Glomerular endothelial cell (primary cell): ENCODE measurements around the gene LRRC74A. TPM values are rescaled to one million over a fixed set of nuclear protein-coding genes. Genes with fewer than 3 reads are reported as not detected.

Experiments used
- DNase-seq: peaks from one replicate; pipeline ENCODE4 v3.0.0-alpha.2; 2011; ENCODE audit warnings: low read depth, low spot score; ENCODE audit errors: extremely low read depth
- total RNA-seq: library from RNA; depleted of rRNA; stranded (reverse); fragments of >200 nt; gene quantifications from 2 replicates; pipeline ENCODE4 v1.2.3, GENCODE V29; 2015

Gene LRRC74A
- total RNA-seq, 1 donor from 2014 or later = not detected

DNA sequence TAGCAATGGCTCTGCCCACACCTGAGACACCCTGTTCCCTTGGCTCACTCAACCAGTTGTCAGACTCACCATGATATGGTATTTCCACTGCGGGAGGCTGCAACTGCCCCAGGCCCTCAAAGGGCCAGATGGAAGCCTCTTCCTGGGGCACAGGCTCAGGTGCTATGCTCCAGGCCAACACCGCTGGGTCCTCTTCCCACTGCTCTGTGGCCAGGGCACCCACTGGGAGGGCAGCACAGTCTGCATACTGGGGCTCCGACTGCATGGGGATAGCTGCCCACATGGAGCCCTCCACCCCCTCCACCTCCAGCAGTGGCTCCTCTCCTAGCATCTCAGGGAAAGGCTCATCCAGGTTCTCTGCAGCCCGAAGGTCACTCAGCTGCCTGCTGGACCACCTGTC, 17.2 kb upstream of the LRRC74A start:
- no peak for DNase-seq

DNA sequence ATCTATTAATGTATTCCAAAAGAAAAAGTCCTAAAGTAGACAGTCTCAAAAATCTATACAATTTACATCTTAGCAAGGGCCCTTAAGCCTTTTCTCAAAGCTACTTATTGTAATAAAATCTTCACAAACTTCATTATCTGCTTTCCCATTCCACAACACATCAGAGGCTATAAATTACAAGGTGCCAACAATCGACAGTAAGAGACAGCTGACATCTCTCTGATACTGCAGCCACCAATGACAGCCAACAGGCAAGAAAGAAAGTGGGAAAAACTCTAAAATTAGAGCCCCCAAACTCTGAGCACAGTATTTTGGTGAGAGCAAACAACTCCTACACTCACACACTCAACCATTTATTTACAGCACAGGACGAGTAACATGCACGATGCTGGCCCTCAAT, 15.7 kb upstream of the LRRC74A start:
- DNase-seq = no peak

DNA sequence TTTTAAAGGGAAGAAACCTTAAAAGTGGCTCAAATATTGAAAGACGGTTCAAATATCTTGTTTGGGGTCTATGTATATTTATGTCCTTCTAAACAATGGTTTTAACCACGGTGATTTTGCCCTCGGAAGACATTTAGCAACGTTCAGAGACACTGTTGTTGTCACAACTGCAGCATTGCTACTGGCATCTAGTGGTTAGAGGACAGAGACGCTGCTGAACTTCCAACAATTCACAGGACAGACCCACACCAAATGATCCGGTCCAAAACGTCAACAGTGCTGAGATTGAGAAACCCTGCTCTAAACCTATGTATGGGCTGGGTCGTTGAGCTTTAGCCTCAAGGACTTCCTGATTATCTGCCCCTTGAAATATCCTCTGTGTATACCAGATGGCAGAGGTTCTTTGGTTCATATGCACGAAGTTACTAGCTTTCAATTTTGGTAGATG, 15.2 kb upstream of the LRRC74A start:
- no peak for DNase-seq

DNA sequence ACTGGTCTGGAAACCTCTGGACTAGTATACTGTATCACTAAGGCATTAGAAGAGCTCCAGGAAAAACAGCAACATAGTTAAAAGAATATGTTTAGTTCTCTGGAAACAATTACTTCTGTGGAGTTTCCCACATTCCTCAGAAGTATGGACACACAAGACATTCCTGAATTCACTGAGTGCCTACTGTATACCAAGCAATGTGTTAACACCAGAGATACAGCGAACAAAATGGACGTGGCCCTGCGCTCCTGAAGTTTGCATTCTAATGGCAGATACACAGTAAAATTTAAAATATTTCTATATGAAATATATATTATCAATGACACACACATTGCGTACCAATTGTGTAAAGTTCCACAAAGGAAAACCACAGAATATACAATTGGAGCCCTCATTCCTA, 14.6 kb upstream of the LRRC74A start:
- DNase-seq = no peak

DNA sequence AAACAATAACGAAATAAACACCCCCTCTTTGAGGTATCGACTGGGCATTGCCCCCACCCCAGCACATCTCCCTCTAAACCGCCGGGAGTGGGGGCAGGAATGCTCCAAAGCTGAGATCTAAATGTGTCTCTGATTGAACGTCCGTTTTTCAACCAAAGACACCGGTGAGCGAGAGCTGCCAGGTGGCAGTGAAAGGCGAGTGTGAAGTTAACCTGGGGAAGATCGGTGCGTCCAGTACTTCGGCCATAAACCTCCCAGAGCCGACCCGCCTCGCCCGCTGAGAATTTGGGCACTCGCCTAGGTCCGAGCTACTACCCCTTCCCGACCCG, 14.2 kb upstream of the LRRC74A start:
- DNase-seq = no peak

DNA sequence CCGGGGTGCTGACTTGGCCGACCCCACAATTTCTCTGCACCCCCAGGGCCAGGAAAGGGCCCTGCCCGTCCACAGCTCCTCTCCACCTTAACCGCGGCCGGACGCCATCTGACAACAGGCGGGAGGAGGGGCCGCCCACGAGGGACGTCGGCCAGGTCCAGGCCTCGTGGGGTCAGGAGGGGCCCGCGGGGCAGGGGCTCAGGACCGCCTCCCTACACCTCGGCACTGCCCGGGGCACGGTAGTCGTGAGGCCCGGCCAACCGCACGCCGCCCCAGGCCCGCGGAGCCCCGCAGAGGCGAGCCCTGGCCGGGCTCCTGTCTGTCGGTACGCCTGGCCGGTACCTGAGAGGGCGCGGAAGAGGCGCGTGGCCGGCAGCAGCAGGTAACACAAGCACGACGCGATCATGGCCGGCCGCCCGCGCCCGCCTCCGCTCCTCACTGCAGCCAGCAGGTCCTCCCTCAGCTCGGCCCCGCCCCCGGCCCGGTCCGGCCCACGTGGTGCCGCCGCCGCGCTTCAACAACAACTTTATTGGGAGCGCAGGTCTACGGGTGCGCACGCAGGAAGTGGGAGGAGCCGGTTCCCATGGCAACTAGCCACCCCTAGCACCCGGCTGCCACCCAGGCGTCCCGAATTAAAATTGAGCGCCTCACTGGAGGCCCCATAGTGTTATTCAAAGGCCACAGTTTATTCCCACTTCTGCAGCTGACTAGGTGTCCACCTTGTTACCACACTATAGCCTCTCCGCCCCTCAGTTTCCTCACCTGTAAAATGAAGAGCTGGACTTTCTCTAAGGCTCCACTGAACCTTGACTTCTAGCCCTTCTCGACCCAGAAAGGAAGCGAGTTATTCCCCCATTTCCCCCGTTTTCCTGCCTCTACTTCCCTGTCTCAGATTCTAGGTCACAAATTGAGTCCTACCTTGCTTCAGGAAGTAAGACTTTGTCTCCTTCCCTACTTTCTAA, 13.5 kb upstream of the LRRC74A start, which contains the start of gene ANGEL1:
TSS of gene ANGEL1 (minus strand) at position 461 of the 962 bp plus-strand sequence. CDS start at position 406, 55 bp downstream.
- no peak for DNase-seq

DNA sequence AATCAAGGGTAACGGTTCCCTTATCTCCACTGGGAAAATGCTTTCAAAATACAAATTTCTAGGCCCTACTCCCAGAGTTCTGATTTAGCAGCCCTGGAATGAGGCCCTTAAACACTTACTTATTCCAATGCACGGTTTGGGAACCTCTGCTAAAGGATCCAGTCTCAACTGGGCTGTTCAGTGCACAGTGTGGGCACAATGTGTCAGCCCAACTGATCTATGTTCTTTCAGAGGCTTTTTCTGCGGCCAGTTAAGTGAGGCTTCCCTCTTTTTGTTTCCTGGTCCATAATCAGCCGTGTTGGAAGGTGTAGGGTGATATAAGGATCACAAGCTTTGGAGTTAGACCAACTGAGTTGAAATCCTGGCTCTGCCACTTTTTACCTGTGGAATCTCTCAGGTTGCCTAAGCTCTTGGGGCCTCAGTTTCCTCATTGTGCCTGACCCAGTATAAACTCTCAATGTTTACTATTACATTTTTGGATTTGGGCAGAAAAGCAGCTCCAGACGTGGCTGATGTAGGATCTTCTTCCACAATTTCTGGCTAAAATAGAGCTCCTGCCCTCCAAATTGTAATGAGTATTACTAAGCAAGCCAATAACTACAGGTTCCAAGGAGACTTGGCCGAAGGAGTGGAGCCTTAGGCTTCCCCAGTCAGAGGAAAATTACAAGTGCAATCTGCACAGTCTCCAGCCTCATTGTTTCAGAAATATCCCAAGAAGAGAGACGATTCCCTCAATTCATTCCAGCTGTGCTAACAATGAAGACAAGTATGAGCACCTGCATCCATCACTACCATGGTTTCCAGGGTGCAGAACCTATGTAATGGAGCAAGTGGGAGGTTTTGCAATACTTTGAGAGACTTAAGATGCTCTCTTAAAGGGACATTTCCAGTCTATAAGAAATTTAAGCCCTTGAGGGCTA, 11.2 kb upstream of the LRRC74A start:
- DNase-seq = no peak

DNA sequence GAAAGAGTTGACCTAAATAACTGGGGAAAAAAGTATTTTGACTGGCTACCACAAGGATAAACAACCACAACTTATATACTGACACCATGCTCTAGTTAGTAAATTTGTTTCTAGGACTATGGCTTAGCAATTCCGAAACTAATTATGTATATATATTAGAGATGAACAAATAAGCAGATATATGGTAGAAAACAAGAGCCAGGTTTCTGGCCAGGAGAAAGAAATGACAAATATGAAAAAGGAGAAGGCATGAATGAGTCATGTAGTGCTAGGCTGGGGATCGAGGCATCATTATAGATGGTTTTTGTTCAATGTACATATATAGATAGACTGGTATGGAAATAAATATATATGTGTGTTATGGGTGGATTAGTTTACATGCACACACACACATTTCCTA, 5.5 kb upstream of the LRRC74A start:
- no peak for DNase-seq

DNA sequence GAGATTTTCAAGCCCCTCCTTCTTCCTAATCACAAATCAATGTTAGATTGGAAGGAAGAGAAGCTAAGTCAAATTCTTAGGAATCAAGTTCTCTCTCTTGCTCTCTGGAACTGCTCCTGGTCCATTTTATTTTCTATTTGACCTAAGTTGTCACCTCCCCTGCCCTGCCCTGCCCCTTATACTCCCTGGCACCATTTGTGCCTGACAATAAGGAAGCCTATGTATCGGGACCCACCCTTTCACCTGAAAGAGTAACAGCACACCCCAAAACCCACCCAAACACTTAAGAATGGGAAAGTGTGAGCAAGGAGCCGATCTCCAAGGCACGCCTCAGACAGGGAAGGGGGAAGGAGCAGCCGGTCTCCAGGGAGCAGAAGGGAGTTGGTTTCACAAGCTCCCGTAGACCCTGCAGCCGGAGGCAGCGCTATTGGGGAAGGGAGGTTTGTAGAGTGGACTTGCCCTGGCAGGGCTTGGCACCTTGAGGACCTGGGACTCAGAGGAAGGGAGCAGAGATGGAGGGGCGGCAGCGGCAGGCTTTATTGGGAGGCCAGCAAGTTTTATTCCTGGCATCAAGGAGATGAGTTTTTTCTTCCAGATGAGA, 1.6 kb downstream of the LRRC74A start:
- no peak for DNase-seq

DNA sequence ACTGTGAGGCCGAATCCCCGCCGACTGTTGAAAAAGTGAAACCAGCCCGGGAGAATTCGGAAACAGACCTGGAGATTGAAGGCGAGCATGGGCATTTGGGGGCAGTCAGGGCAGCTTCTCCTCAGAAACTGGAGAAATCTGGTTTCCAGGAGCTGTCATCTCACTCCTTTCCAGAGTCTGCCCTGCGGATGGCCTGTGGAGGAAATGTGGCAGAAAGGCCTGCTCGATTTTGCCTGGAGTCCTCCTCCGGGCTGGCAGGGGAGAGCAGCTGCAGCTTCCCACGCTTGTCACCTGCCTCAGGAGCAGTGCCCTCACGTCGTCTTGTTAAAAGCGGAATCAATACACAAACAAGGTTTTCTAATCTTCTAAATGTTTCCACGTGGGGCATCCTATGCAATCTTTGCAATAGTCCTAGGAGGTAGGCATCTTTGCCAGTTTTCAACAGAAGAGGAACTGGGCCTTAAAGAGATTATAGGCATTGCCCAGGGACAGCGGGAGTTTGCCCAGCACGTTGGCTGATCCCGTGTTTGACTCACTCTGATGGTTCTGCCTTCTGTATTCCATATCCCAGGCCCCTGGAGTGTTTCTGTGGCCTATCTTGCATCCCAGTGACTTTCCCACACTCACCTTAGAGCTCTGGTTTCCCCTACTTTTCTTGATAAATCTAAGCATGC, 2.3 kb downstream of the LRRC74A start:
- DNase-seq = no peak

DNA sequence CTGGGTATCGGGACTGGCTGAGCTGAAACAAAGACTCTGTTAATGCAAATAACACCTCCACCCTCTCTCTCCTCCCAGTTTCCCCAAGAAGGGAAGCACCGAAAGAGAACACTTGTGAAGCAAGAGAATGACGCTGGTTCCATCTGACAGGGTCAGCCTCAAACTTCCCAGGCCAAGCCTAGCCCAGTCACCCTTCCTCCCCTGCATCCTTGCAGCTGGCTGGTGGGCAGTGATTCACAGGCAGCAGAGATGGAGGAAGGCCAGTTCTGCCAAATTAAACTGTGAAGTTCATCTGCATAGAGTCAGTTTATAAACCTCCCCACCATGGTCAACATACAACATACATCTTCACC, 2.8 kb downstream of the LRRC74A start:
- DNase-seq = no peak

DNA sequence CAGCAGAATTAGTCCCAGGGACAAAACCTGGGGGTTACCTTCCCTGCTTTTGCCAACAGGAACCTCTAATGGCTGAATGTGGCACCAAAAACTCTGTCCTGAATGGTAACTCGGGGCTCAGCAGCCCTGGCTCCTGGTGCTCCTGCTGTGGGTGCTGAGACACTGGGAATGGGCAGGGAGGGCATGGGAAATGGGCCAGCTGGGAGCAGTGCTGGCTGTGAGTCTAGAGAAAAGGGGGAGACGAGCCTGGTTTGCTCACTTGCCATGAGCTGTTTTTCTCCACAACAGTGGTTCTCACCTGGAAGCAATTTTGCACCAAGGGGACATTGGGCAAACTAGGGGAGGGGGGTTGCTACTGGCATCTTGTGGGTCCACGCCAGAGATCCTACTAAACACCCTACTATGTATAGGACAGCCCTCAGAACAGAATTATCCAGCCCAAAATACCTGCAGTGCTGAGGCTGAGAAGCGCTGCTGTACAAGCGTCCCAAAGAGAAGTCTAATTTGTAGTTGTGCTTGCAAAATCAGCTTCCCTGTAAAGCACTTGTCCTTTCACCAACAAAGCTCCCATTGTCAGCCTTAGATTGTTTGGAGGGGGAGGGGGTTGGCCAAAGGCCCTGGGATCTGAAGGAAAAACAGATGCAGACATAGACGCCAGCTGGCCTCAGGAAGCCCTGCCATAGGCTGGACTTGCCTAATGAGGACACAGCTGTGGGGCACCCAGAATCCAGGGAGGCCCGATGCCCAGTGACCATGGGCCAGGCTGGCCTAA, 3.6 kb downstream of the LRRC74A start:
- DNase-seq = no peak

DNA sequence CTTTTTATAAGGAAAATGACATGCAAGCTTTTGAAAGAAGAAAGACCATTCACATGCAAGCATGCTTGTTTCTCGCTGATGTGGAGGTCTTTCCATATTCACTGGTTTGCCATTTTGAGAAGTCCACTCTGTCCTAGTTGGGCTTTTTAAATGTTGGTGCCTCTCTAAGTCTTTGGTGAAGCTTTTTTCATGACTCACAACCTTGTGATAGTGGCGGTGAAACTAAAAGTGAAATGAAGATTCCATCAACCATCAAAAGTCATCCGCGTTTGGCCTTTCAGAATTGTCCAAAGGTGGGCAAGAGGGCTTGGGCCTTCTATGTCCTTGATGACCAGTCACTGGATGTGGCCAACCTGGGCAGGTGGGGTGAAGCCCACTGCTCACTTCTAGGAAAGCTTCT, 4.3 kb downstream of the LRRC74A start:
- DNase-seq = no peak

DNA sequence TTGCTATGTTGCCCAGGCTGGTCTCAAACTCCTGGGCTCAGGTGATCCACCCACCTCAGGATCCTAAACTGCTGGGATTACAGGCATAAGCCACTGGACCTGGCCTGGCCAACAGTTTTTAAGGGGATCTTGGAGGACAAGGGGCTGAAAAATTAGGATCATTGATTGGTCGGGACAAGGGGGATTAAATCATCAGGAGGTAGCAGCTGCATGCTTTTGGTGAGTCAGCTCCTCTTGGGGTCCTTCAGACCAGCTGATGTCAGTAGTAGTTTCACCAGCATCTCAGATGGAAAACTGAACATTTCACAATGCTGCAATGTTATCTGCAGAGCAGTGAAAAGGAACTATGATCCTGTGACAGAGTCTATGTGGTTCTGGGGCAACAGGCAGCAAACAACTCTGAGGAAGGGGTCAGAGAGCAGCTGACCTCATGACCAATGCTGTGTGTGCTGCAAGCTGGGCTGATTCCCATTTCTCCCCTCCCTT, 6.3 kb downstream of the LRRC74A start:
- no peak for DNase-seq

DNA sequence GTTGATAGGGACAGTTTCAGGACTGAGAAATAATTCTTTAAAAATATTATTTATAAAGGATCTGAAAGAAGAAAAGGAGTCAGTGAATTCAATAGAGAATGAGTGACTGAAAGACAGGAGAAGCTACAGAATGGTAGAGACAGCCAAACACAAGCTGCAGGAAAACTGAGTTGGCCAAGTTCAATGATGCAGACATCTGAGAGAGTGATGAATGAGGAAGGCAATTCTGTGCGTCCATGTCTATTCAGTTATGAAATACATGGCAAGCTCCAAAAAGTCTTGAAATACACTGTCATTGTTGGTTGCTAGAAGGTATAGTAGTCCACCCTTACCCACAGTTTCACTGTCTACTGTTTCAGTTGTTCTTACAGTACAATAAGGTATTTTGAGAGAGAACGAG, 6.8 kb downstream of the LRRC74A start:
- no peak for DNase-seq

DNA sequence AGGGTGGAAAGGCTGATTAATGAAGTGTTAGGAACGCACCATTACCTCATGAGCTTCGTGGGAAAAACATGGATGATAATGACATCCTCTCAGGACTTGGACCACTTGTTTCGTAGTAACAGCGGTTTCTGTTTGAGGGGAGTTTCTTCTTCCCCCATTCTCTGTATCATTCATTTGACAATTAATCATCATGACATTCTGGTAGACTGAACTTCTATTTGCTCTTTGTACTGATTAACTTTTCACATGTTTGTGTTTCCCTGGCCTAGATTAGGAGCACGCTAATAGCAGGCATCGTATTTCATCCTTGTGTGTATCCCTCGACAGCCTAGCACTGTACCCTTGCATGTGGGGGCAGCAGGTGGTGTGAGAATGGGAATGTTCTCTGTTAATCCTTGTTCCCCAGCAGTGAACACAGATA, 8.0 kb downstream of the LRRC74A start:
- DNase-seq = no peak

DNA sequence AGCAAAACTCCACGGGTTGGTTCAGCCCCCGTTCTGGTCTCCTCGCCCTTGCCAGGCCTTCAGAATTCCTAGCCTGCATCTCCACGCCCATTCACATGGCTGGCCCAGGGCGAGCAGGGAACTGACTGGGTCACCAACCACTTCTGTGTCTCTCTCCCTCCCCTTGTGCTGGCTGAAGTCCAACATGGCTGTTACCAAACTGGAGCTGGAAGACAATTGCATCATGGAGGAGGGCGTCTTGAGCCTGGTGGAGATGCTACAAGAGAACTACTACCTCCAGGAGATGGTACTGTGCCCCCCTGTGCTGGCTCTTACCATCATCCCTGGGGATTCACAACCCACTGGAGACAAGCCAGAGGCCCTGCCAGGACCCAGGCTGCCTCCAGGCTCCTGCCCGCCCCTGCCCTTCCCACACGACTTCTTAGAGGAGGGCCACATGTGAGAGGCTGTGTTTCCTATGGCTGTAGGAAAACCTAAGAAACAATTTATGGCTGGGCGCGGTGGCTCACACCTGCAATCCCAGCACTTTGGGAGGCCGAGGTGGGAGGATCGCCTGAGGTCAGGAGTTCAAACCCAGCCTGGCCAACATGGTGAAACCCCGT, 9.9 kb downstream of the LRRC74A start:
- no peak for DNase-seq

DNA sequence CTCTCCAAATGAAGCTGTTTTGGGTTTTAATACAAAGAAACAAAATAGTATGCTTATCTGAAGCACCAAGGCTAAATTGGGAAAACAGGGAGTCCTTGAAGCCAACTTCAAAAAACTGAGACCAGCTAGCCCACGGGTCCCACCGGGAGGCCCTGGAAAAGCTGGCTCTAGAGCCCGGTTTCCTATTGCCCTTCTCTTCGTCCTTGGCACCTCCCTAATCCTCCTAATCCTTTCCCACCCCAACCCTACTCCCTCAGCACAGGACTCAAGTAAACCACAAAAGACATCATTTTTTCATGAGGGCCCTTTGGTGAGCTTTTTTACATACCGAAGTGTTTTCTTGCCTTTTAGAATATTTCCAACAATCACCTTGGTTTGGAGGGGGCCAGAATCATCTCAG, 11.3 kb downstream of the LRRC74A start:
- no peak for DNase-seq

DNA sequence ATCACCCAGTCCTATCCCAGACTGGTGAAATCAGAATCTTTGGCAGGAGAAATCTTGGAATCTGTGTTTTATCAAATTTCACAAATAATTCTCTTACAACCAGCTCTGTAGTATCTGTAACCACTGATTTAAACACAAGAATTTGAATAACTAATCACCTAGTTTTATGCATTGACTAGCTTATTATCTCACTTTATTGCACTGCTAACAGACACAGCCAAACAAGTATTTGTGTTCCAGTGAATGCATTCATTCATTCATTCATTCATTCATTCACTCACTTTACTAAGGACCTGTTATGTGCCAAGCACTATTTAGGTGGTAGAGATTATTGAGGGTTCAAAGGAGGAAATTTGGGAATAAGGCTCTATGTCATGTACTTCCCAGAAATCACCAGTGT, 16.2 kb downstream of the LRRC74A start:
- DNase-seq = no peak
